22Rv1 (cell line): Measurements from ENCODE around the gene SLC7A1.

Experiments
- CTCF ChIP-seq: fragments of 450-650 bp; IDR thresholded peaks from 2 replicates; pipeline ENCODE4 v1.5.1; 2017; ENCODE audit warnings: mild to moderate bottlenecking
- ZFX ChIP-seq: fragments of 450-650 bp; IDR thresholded peaks from 2 replicates; pipeline ENCODE4 v1.6.1; 2017; ENCODE audit warnings: antibody characterized with exemption, borderline replicate concordance

- TF ChIP-seq CTCF (no peak), ZFX (no peak)
Measured at GRCh38 chr13:29571876-29572570, 23.5 kb downstream of the SLC7A1 start.
